Osteoblast (primary cell): ENCODE data around the gene OR2AG2. TPM values are rescaled to one million over a fixed set of nuclear protein-coding genes. Genes with fewer than 3 reads are reported as not detected.
A peak's percentile ranks its signal among the peaks of the same experiment; 100 is the strongest.
"Not testable (repeated sequence)": the region's sequence is repeated elsewhere in the genome, so short reads cannot be mapped to it uniquely, and the experiment has no call there.

Source experiments
- DNase-seq: peaks from one replicate; pipeline ENCODE4 v3.0.0; 2011; ENCODE audit warnings: low spot score, mixed read lengths; ENCODE audit not compliant: insufficient read length; ENCODE audit errors: missing footprints
- H2AFZ ChIP-seq: 2 replicates; pipeline ENCODE4 v1.6.0; 2011; ENCODE audit warnings: mild to moderate bottlenecking, low read length
- H3K27ac ChIP-seq: 2 replicates; pipeline ENCODE4 v1.5.1; 2011; ENCODE audit warnings: mild to moderate bottlenecking, low read depth, low read length, moderate library complexity
- H3K27me3 ChIP-seq: 2 replicates; pipeline ENCODE4 v1.6.0; 2012; ENCODE audit warnings: mild to moderate bottlenecking, control low read depth, inconsistent platforms, low read length, moderate library complexity; ENCODE audit not compliant: insufficient read depth
- H3K36me3 ChIP-seq: 2 replicates; pipeline ENCODE4 v1.5.1; 2011; ENCODE audit warnings: mild to moderate bottlenecking, low read length, control low read depth, moderate library complexity; ENCODE audit not compliant: insufficient read depth
- H3K4me1 ChIP-seq: 2 replicates; pipeline ENCODE4 v1.5.1; 2011; ENCODE audit warnings: mild to moderate bottlenecking, low read length, control low read depth, moderate library complexity; ENCODE audit not compliant: insufficient read depth
- H3K4me2 ChIP-seq: 2 replicates; pipeline ENCODE4 v1.6.0; 2011; ENCODE audit warnings: mild to moderate bottlenecking, low read length; ENCODE audit not compliant: insufficient read depth
- H3K4me3 ChIP-seq: fragments of 200-600 bp; sonication (generic); 3 replicates; pipeline ENCODE4 v1.5.1; 2012; ENCODE audit warnings: mild to moderate bottlenecking, low read length, inconsistent platforms; ENCODE audit not compliant: insufficient read depth
- H3K79me2 ChIP-seq: 2 replicates; pipeline ENCODE4 v1.6.0; 2012; ENCODE audit warnings: mild to moderate bottlenecking, low read length, control low read depth, inconsistent platforms; ENCODE audit not compliant: insufficient read depth
- H3K9me3 ChIP-seq: 2 replicates; pipeline ENCODE4 v1.5.1; 2011; ENCODE audit warnings: low read depth, low read length, control low read depth
- H4K20me1 ChIP-seq: 2 replicates; pipeline ENCODE4 v1.6.0; 2012; ENCODE audit warnings: mild to moderate bottlenecking, low read length, control low read depth; ENCODE audit not compliant: insufficient read depth
- CTCF ChIP-seq: IDR thresholded peaks from 2 replicates; pipeline ENCODE4 v1.5.1; 2011; ENCODE audit warnings: mild to moderate bottlenecking, low read depth, low read length, moderate library complexity; ENCODE audit errors: extremely low read depth
- total RNA-seq: library from RNA; depleted of rRNA; stranded (reverse); fragments of >200 nt; gene quantifications from 2 replicates; pipeline ENCODE4 v1.2.3, GENCODE V29; 2012

Gene OR2AG2
- total RNA-seq, 1 donor: 0.36 TPM

- Histone ChIP-seq H2AFZ (no peak overlapping the region), H3K9me3 (no peaks in the 10 kb centered on the region), H3K4me2 (no peak overlapping the region), H4K20me1 (no peaks in the 10 kb centered on the region), H3K79me2 (no peaks in the 10 kb centered on the region), H3K27me3 (no peaks in the 10 kb centered on the region), H3K36me3 (no peaks in the 10 kb centered on the region), H3K4me3 (no peak overlapping the region), H3K27ac (no peak overlapping the region), H3K4me1 (no peaks in the 10 kb centered on the region)
- DNase-seq: peak; percentile 68
- peak; percentile 91 for TF ChIP-seq CTCF
Measured at GRCh38 chr11:6812390-6813005, 40.7 kb upstream of the OR2AG2 start.

GRCh38 chr11:6801075-6801474 lies 29.3 kb upstream of the OR2AG2 start:
- not testable (repeated sequence) for H3K27me3 ChIP-seq, DNase-seq, H2AFZ ChIP-seq, H4K20me1 ChIP-seq, H3K9me3 ChIP-seq, H3K4me1 ChIP-seq, H3K4me3 ChIP-seq, H3K79me2 ChIP-seq, H3K36me3 ChIP-seq, H3K27ac ChIP-seq, H3K4me2 ChIP-seq

- Histone ChIP-seq H3K27ac (no peak within 1 kb of the TSS), H3K4me1 (no peaks in the 10 kb centered on the region), H3K79me2 (no peaks in the 10 kb centered on the region), H3K27me3 (no peaks in the 10 kb centered on the region), H3K36me3 (no peaks in the 10 kb centered on the region), H4K20me1 (no peaks in the 10 kb centered on the region), H2AFZ (no peak within 1 kb of the TSS), H3K4me2 (no peak within 1 kb of the TSS), H3K4me3 (no peak within 1 kb of the TSS), H3K9me3 (no peaks in the 10 kb centered on the region)
- DNase-seq: peak; percentile 15
- no peak for TF ChIP-seq CTCF
Measured at GRCh38 chr11:6799402-6799801, 27.6 kb upstream of the OR2AG2 start, which contains the start of gene OR6A2. OR6A2 (minus strand) TSS chr11:6799689; CDS start chr11:6795708, 3,981 bp downstream.

- H3K9me3 ChIP-seq: no peaks in the 10 kb centered on the region
- H3K4me2 ChIP-seq: no peak overlapping the region
- no peaks in the 10 kb centered on the region for H3K36me3 ChIP-seq
- no peak overlapping the region for H3K27ac ChIP-seq
- H3K27me3 ChIP-seq: no peaks in the 10 kb centered on the region
- no peak overlapping the region for H3K4me3 ChIP-seq
- H2AFZ ChIP-seq: no peak overlapping the region
- no peaks in the 10 kb centered on the region for H4K20me1 ChIP-seq
- no peak for TF ChIP-seq CTCF
- DNase-seq: no peak
- H3K4me1 ChIP-seq: no peaks in the 10 kb centered on the region
- no peaks in the 10 kb centered on the region for H3K79me2 ChIP-seq
Measured at GRCh38 chr11:6794639-6795038, 22.9 kb upstream of the OR2AG2 start.
